PFSK-1 (cell line): ENCODE measurements around the gene HYLS1.

ENCODE experiments used
- POLR2AphosphoS5 ChIP-seq: IDR thresholded peaks from 2 replicates; pipeline ENCODE4 v1.6.1; 2012; ENCODE audit warnings: low read depth, mild to moderate bottlenecking, control low read depth, low read length, moderate library complexity
- SIN3A ChIP-seq: IDR thresholded peaks from 2 replicates; pipeline ENCODE4 v1.6.1; 2012; ENCODE audit warnings: mild to moderate bottlenecking, low read length, moderate library complexity, borderline replicate concordance; ENCODE audit not compliant: insufficient read depth
- TF ChIP-seq, protein P1 (sequence below), 2 experiments: IDR thresholded peaks; 2 replicates each; pipeline versions ENCODE4 v1.6.1 to v1.8.0; 2011 to 2012; ENCODE audit warnings: low read depth in 2 of 2, low read length in 2 of 2, control low read depth in 1 of 2, inconsistent platforms in 1 of 2, mild to moderate bottlenecking in 1 of 2, moderate library complexity in 1 of 2; ENCODE audit not compliant: insufficient read depth in 1 of 2

DNA sequence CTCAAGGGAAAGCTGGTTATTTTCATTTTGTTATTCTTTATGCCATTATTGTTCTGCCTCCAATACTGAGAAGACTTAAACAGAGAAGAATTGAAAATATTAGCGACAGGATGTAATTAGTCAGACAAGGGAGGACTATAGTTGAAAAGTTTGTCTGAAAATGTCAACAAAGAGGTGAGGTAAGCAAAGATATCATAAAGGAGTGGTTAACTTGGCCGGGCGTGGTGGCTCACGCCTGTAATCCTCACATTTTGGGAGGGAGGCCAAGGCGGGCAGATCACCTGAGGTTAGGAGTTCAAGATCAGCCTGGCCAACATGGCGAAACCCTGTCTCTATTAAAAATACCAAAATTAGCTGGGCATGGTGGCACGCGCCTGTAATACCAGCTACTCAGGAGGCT lies 4.1 kb upstream of the HYLS1 start:
- TF ChIP-seq POLR2AphosphoS5 (no peak), SIN3A (no peak)
- TF ChIP-seq, protein P1, sequence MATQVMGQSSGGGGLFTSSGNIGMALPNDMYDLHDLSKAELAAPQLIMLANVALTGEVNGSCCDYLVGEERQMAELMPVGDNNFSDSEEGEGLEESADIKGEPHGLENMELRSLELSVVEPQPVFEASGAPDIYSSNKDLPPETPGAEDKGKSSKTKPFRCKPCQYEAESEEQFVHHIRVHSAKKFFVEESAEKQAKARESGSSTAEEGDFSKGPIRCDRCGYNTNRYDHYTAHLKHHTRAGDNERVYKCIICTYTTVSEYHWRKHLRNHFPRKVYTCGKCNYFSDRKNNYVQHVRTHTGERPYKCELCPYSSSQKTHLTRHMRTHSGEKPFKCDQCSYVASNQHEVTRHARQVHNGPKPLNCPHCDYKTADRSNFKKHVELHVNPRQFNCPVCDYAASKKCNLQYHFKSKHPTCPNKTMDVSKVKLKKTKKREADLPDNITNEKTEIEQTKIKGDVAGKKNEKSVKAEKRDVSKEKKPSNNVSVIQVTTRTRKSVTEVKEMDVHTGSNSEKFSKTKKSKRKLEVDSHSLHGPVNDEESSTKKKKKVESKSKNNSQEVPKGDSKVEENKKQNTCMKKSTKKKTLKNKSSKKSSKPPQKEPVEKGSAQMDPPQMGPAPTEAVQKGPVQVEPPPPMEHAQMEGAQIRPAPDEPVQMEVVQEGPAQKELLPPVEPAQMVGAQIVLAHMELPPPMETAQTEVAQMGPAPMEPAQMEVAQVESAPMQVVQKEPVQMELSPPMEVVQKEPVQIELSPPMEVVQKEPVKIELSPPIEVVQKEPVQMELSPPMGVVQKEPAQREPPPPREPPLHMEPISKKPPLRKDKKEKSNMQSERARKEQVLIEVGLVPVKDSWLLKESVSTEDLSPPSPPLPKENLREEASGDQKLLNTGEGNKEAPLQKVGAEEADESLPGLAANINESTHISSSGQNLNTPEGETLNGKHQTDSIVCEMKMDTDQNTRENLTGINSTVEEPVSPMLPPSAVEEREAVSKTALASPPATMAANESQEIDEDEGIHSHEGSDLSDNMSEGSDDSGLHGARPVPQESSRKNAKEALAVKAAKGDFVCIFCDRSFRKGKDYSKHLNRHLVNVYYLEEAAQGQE (IDR thresholded peaks at IDR 0.05; ENCODE audit: insufficient read depth in 1 of 2, low read depth in 2 of 2, low read length in 2 of 2), result no peak
